ENCODE measurements around the gene UGT1A1. TPM values are rescaled to one million over a fixed set of nuclear protein-coding genes. Genes with fewer than 3 reads are reported as not detected.
A peak's percentile ranks its signal among the peaks of the same experiment; 100 is the strongest.

UGT1A1 gene
- polyA plus RNA-seq, 2 of the 4 experiments (the other 2 are of a cell fraction), result 1.9 TPM

DNA sequence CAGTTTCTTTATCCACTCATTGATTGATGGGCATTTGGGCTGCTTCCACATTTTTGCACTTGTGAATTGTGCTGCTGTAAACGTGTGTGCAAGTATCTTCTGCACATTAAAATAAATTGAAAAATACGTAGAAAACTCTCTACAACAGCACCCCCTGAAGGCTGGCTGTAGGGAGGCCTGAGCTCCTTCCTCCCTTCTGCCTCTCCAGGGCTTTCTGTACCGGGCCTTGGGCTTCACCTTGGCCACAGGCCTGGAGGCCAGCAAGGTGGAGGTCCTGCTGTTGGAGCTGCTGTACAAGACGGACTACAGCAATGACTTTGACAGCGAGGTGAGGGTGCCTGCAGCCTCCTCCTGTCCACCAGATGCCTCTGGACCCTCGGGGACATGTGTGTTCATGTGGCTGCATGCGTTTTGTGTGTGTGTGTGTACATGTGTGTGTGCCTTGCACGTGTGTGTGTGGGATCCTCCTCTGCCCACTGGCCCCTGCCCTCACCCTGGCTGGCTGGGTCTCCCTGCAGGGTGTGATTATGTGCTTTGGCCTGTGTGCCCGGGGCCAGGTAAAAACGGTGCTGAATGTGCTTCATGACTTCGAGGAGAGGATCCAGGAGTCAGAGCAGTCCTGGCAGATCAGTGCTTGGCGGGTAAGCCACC is 47.3 kb downstream of the UGT1A1 start:
- H3K4me3 ChIP-seq, result no peak overlapping the region
- ChIA-PET POLR2A (no interaction called here), CTCF (no interaction called here)
- DNase-seq (ENCODE audit: low read depth in 1 of 2, low spot score in 1 of 2), result no peak
- H3K4me1 ChIP-seq, result peaks cover 1% of the 10 kb centered on the region; the same call in 2 of the 3 replicates
- peak overlapping the region in 1 of 2 experiments; percentile 56; a peak in 2 of 6 replicates for H3K27ac ChIP-seq
- no peak for FAIRE-seq
- TF ChIP-seq, protein P1, sequence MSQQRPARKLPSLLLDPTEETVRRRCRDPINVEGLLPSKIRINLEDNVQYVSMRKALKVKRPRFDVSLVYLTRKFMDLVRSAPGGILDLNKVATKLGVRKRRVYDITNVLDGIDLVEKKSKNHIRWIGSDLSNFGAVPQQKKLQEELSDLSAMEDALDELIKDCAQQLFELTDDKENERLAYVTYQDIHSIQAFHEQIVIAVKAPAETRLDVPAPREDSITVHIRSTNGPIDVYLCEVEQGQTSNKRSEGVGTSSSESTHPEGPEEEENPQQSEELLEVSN (IDR thresholded peaks at IDR 0.05; ENCODE audit: borderline replicate concordance, low read depth), result no peak
- TF ChIP-seq RAD21 (conservative IDR thresholded peaks at IDR 0.05 in 1 of 2, IDR thresholded peaks at IDR 0.05 in 1 of 2), result 0 out of 5 replicates have a peak, but pooled peaks of 1 of the 2 experiments have one; percentile 4
- no peaks in the 10 kb centered on the region for H3K9me3 ChIP-seq
- H3K4me2 ChIP-seq, result no peak overlapping the region
- ATAC-seq, result no peak
- WGBS (ENCODE audit: missing lambda C conversion rate), result 84% methylated on average over 9 of the region's 12 CpGs

DNA sequence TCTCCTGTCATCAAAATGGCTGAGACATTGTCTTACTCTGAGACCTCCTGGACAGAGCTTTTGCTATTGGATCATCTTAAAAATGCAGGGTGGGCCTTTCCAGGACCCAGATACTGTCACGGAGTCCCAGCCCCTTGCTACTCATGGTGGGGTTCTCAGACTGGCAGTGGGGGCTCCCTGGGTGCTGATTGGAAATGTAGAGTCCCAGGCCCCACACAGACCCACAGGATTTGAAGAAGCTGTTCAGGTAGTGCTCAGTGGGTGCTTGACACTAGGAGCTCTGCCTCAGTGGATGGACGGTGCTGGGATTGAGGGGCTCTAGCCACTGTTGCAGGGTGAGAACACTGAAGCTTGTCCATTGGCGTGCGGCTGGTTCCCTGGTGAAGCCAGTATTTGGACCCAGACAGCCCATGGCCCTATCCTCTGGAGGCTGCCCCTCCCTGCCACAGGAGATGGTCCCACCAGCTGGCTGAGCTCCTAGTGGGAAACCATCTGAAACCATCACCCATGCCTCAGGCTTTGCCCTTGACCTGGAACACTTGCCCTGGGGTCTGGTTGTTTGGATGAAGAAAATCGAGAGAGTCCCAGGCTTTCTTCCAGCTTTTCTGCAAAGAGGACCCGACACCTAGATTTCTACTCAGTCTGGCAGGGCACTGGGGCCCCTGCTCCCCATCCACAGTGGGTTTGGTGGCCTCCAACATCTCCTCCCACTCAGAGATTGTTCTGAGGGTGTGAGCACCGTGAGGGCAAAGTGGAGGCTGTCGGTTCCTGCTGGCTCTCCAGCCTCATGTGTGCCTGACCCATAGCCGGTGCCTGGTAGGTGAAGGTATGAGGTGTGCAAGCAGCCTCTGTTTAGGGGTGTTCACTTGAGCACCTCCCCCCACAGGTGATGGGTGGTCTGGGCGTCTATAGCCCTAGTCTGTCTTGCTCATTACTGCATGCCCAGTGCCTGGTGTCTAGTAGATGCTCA is 48.2 kb downstream of the UGT1A1 start:
- H3K4me2 ChIP-seq, result no peak overlapping the region
- no peak for DNase-seq (ENCODE audit: low read depth in 1 of 2, low spot score in 1 of 2)
- peaks cover 3% of the 10 kb centered on the region; the same call in 2 of the 3 replicates for H3K4me1 ChIP-seq
- no peak overlapping the region for H3K4me3 ChIP-seq
- ChIA-PET POLR2A (no interaction called here), CTCF (interaction anchor here (0.8 kb wide), 1 partner anchor 13 kb away, joined by 3 read pairs; no protein-coding TSS in a partner anchor)
- TF ChIP-seq RAD21 (conservative IDR thresholded peaks at IDR 0.05 in 1 of 2, IDR thresholded peaks at IDR 0.05 in 1 of 2) (no peak), POLR2A (IDR thresholded peaks at IDR 0.05; ENCODE audit: low read length) (no peak), MAZ (IDR thresholded peaks at IDR 0.05; ENCODE audit: borderline replicate concordance, low read depth, low read length) (no peak), GATA3 (IDR thresholded peaks at IDR 0.05; ENCODE audit: borderline replicate concordance) (no peak), HOXB5 (CRISPR knock-in tag; IDR thresholded peaks at IDR 0.05) (no peak), ZFP36 (IDR thresholded peaks at IDR 0.05; ENCODE audit: borderline replicate concordance, partially characterized antibody) (no peak), FOXS1 (CRISPR knock-in tag; IDR thresholded peaks at IDR 0.05) (no peak), FOSL2 (IDR thresholded peaks at IDR 0.05) (no peak), FOSL2 (CRISPR knock-in tag; IDR thresholded peaks at IDR 0.05) (no peak), TFCP2L1 (CRISPR knock-in tag; IDR thresholded peaks at IDR 0.05) (no peak), CHD4 (IDR thresholded peaks at IDR 0.05; ENCODE audit: borderline replicate concordance) (no peak), HOXA7 (CRISPR knock-in tag; IDR thresholded peaks at IDR 0.05) (no peak), SREBF2 (IDR thresholded peaks at IDR 0.05) (no peak)
- TF ChIP-seq, protein P2, sequence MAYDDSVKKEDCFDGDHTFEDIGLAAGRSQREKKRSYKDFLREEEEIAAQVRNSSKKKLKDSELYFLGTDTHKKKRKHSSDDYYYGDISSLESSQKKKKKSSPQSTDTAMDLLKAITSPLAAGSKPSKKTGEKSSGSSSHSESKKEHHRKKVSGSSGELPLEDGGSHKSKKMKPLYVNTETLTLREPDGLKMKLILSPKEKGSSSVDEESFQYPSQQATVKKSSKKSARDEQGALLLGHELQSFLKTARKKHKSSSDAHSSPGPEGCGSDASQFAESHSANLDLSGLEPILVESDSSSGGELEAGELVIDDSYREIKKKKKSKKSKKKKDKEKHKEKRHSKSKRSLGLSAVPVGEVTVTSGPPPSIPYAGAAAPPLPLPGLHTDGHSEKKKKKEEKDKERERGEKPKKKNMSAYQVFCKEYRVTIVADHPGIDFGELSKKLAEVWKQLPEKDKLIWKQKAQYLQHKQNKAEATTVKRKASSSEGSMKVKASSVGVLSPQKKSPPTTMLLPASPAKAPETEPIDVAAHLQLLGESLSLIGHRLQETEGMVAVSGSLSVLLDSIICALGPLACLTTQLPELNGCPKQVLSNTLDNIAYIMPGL (CRISPR knock-in tag; IDR thresholded peaks at IDR 0.05; ENCODE audit: borderline replicate concordance), result no peak
- TF ChIP-seq, protein P3, sequence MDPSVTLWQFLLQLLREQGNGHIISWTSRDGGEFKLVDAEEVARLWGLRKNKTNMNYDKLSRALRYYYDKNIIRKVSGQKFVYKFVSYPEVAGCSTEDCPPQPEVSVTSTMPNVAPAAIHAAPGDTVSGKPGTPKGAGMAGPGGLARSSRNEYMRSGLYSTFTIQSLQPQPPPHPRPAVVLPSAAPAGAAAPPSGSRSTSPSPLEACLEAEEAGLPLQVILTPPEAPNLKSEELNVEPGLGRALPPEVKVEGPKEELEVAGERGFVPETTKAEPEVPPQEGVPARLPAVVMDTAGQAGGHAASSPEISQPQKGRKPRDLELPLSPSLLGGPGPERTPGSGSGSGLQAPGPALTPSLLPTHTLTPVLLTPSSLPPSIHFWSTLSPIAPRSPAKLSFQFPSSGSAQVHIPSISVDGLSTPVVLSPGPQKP (IDR thresholded peaks at IDR 0.05; ENCODE audit: low read depth, low read length), result no peak
- TF ChIP-seq, protein P4, sequence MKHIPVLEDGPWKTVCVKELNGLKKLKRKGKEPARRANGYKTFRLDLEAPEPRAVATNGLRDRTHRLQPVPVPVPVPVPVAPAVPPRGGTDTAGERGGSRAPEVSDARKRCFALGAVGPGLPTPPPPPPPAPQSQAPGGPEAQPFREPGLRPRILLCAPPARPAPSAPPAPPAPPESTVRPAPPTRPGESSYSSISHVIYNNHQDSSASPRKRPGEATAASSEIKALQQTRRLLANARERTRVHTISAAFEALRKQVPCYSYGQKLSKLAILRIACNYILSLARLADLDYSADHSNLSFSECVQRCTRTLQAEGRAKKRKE (CRISPR knock-in tag; IDR thresholded peaks at IDR 0.05; ENCODE audit: low read depth), result no peak
- TF ChIP-seq, protein P5, sequence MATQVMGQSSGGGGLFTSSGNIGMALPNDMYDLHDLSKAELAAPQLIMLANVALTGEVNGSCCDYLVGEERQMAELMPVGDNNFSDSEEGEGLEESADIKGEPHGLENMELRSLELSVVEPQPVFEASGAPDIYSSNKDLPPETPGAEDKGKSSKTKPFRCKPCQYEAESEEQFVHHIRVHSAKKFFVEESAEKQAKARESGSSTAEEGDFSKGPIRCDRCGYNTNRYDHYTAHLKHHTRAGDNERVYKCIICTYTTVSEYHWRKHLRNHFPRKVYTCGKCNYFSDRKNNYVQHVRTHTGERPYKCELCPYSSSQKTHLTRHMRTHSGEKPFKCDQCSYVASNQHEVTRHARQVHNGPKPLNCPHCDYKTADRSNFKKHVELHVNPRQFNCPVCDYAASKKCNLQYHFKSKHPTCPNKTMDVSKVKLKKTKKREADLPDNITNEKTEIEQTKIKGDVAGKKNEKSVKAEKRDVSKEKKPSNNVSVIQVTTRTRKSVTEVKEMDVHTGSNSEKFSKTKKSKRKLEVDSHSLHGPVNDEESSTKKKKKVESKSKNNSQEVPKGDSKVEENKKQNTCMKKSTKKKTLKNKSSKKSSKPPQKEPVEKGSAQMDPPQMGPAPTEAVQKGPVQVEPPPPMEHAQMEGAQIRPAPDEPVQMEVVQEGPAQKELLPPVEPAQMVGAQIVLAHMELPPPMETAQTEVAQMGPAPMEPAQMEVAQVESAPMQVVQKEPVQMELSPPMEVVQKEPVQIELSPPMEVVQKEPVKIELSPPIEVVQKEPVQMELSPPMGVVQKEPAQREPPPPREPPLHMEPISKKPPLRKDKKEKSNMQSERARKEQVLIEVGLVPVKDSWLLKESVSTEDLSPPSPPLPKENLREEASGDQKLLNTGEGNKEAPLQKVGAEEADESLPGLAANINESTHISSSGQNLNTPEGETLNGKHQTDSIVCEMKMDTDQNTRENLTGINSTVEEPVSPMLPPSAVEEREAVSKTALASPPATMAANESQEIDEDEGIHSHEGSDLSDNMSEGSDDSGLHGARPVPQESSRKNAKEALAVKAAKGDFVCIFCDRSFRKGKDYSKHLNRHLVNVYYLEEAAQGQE (IDR thresholded peaks at IDR 0.05), result no peak
- TF ChIP-seq, protein P6, sequence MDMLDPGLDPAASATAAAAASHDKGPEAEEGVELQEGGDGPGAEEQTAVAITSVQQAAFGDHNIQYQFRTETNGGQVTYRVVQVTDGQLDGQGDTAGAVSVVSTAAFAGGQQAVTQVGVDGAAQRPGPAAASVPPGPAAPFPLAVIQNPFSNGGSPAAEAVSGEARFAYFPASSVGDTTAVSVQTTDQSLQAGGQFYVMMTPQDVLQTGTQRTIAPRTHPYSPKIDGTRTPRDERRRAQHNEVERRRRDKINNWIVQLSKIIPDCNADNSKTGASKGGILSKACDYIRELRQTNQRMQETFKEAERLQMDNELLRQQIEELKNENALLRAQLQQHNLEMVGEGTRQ (IDR thresholded peaks at IDR 0.05), result no peak
- TF ChIP-seq, protein P7, sequence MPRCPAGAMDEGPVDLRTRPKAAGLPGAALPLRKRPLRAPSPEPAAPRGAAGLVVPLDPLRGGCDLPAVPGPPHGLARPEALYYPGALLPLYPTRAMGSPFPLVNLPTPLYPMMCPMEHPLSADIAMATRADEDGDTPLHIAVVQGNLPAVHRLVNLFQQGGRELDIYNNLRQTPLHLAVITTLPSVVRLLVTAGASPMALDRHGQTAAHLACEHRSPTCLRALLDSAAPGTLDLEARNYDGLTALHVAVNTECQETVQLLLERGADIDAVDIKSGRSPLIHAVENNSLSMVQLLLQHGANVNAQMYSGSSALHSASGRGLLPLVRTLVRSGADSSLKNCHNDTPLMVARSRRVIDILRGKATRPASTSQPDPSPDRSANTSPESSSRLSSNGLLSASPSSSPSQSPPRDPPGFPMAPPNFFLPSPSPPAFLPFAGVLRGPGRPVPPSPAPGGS (IDR thresholded peaks at IDR 0.05), result no peak
- FAIRE-seq, result no peak
- WGBS (ENCODE audit: missing lambda C conversion rate), result 80% methylated on average over 10 of the region's 10 CpGs
- no peaks in the 10 kb centered on the region for H3K9me3 ChIP-seq
- ATAC-seq, result no peak
- peak overlapping the region in 1 of 2 experiments; percentile 56; a peak in 2 of 6 replicates for H3K27ac ChIP-seq

All from A549 (cell line).